Superior temporal gyrus (tissue), 1 donor: Measurements from ENCODE around the gene PIK3C2G.

ENCODE experiments used
- DNase-seq: peaks from one replicate; pipeline ENCODE4 v3.0.0-alpha.2; 2016; ENCODE audit errors: extremely low spot score

The PIK3C2G gene

GRCh38 chr12:18280728-18281127 is 19.4 kb downstream of the PIK3C2G start:
- no peak for DNase-seq

- no peak for DNase-seq
Measured at GRCh38 chr12:18281941-18282340, 20.6 kb downstream of the PIK3C2G start.

GRCh38 chr12:18283831-18284230 is 22.5 kb downstream of the PIK3C2G start:
- DNase-seq = no peak

GRCh38 chr12:18284386-18284785 is 23.1 kb downstream of the PIK3C2G start:
- DNase-seq = no peak

- no peak for DNase-seq
Measured at GRCh38 chr12:18285161-18285560, 23.8 kb downstream of the PIK3C2G start.

GRCh38 chr12:18290386-18290785 is 29.1 kb downstream of the PIK3C2G start:
- DNase-seq = no peak

GRCh38 chr12:18294889-18295288 is 33.6 kb downstream of the PIK3C2G start:
- DNase-seq = no peak

GRCh38 chr12:18296201-18296908 is 35.0 kb downstream of the PIK3C2G start:
- no peak for DNase-seq

- DNase-seq = no peak
Measured at GRCh38 chr12:18296909-18297280, 35.6 kb downstream of the PIK3C2G start.

- no peak for DNase-seq
Measured at GRCh38 chr12:18297902-18298301, 36.6 kb downstream of the PIK3C2G start.

- DNase-seq = no peak
Measured at GRCh38 chr12:18302809-18303430, 41.6 kb downstream of the PIK3C2G start.

GRCh38 chr12:18304609-18305008 is 43.3 kb downstream of the PIK3C2G start:
- no peak for DNase-seq

- no peak for DNase-seq
Measured at GRCh38 chr12:18306311-18306710, 45.0 kb downstream of the PIK3C2G start.

GRCh38 chr12:18313306-18313705 is 52.0 kb downstream of the PIK3C2G start:
- DNase-seq = no peak

- no peak for DNase-seq
Measured at GRCh38 chr12:18320036-18320617, 58.8 kb downstream of the PIK3C2G start.

- no peak for DNase-seq
Measured at GRCh38 chr12:18320976-18321375, 59.7 kb downstream of the PIK3C2G start.

GRCh38 chr12:18323159-18323558 is 61.8 kb downstream of the PIK3C2G start:
- DNase-seq = no peak

GRCh38 chr12:18327036-18327435 is 65.7 kb downstream of the PIK3C2G start:
- DNase-seq = no peak

- no peak for DNase-seq
Measured at GRCh38 chr12:18332173-18332572, 70.9 kb downstream of the PIK3C2G start.

GRCh38 chr12:18339633-18340032 is 78.3 kb downstream of the PIK3C2G start:
- no peak for DNase-seq

GRCh38 chr12:18340186-18340585 is 78.9 kb downstream of the PIK3C2G start:
- no peak for DNase-seq

GRCh38 chr12:18340786-18341185 is 79.5 kb downstream of the PIK3C2G start:
- no peak for DNase-seq

GRCh38 chr12:18343708-18344107 is 82.4 kb downstream of the PIK3C2G start:
- DNase-seq = no peak
